ENCODE measurements around the gene ROR1.

ROR1 gene

GRCh38 chr1:63758791-63759190, 15.0 kb upstream of the ROR1 start:
- no peak overlapping the region for H3K9ac ChIP-seq (ENCODE audit: low read length in 2 of 2)
- H3K36me3 ChIP-seq (ENCODE audit: control insufficient read depth in 2 of 2, insufficient read depth in 2 of 2, low read length in 2 of 2) = no peaks in the 10 kb centered on the region
- no peak overlapping the region for H3K27ac ChIP-seq (ENCODE audit: low read length)

GRCh38 chr1:63759778-63760177, 14.0 kb upstream of the ROR1 start:
- H3K4me1 ChIP-seq (ENCODE audit: control insufficient read depth, insufficient read depth, low read length) = no peaks in the 10 kb centered on the region
- no peak overlapping the region for H3K9ac ChIP-seq (ENCODE audit: low read length in 2 of 2)
- no peak overlapping the region for H3K27ac ChIP-seq (ENCODE audit: low read length)
- no peaks in the 10 kb centered on the region for H3K36me3 ChIP-seq (ENCODE audit: control insufficient read depth in 2 of 2, insufficient read depth in 2 of 2, low read length in 2 of 2)
- no peaks in the 10 kb centered on the region for H3K27me3 ChIP-seq (ENCODE audit: control insufficient read depth in 1 of 2, insufficient read depth in 2 of 2, low read length in 2 of 2)
- no peaks in the 10 kb centered on the region for H3K9me3 ChIP-seq (ENCODE audit: control insufficient read depth in 2 of 2, low read length in 2 of 2)
- H3K4me3 ChIP-seq (ENCODE audit: low read length in 2 of 2) = no peak overlapping the region

More at GRCh38 chr1:63758791-63759190, 15.0 kb upstream of the ROR1 start:
- Histone ChIP-seq H3K9me3 (ENCODE audit: control insufficient read depth in 2 of 2, low read length in 2 of 2) (no peaks in the 10 kb centered on the region), H3K4me1 (ENCODE audit: control insufficient read depth, insufficient read depth, low read length) (no peaks in the 10 kb centered on the region), H3K4me3 (ENCODE audit: low read length in 2 of 2) (no peak overlapping the region), H3K27me3 (ENCODE audit: control insufficient read depth in 1 of 2, insufficient read depth in 2 of 2, low read length in 2 of 2) (no peaks in the 10 kb centered on the region)

GRCh38 chr1:63770381-63770780, 3.4 kb upstream of the ROR1 start:
- no peak overlapping the region for H3K4me3 ChIP-seq (ENCODE audit: low read length in 2 of 2)
- no peaks in the 10 kb centered on the region for H3K27me3 ChIP-seq (ENCODE audit: control insufficient read depth in 1 of 2, insufficient read depth in 2 of 2, low read length in 2 of 2)
- H3K4me1 ChIP-seq (ENCODE audit: control insufficient read depth, insufficient read depth, low read length) = peaks cover 5% of the 10 kb centered on the region
- H3K9ac ChIP-seq (ENCODE audit: low read length in 2 of 2) = no peak overlapping the region
- no peak overlapping the region for H3K27ac ChIP-seq (ENCODE audit: low read length)
- no peaks in the 10 kb centered on the region for H3K9me3 ChIP-seq (ENCODE audit: control insufficient read depth in 2 of 2, low read length in 2 of 2)
- H3K36me3 ChIP-seq (ENCODE audit: control insufficient read depth in 2 of 2, insufficient read depth in 2 of 2, low read length in 2 of 2) = no peaks in the 10 kb centered on the region

- Histone ChIP-seq H3K4me1 (ENCODE audit: control insufficient read depth, insufficient read depth, low read length) (peaks cover 8% of the 10 kb centered on the region), H3K9me3 (ENCODE audit: control insufficient read depth in 2 of 2, low read length in 2 of 2) (no peaks in the 10 kb centered on the region), H3K27ac (ENCODE audit: low read length) (no peak overlapping the region), H3K9ac (ENCODE audit: low read length in 2 of 2) (no peak overlapping the region), H3K4me3 (ENCODE audit: low read length in 2 of 2) (no peak overlapping the region), H3K27me3 (ENCODE audit: control insufficient read depth in 1 of 2, insufficient read depth in 2 of 2, low read length in 2 of 2) (no peaks in the 10 kb centered on the region), H3K36me3 (ENCODE audit: control insufficient read depth in 2 of 2, insufficient read depth in 2 of 2, low read length in 2 of 2) (no peaks in the 10 kb centered on the region)
Measured at GRCh38 chr1:63772201-63772600, 1.6 kb upstream of the ROR1 start.

- Histone ChIP-seq H3K36me3 (ENCODE audit: control insufficient read depth in 2 of 2, insufficient read depth in 2 of 2, low read length in 2 of 2) (no peaks in the 10 kb centered on the region), H3K4me3 (ENCODE audit: low read length in 2 of 2) (no peak overlapping the region), H3K27ac (ENCODE audit: low read length) (no peak overlapping the region), H3K4me1 (ENCODE audit: control insufficient read depth, insufficient read depth, low read length) (peaks cover 12% of the 10 kb centered on the region), H3K9ac (ENCODE audit: low read length in 2 of 2) (no peak overlapping the region), H3K27me3 (ENCODE audit: control insufficient read depth in 1 of 2, insufficient read depth in 2 of 2, low read length in 2 of 2) (no peaks in the 10 kb centered on the region), H3K9me3 (ENCODE audit: control insufficient read depth in 2 of 2, low read length in 2 of 2) (no peaks in the 10 kb centered on the region)
Measured at GRCh38 chr1:63772876-63773275, 941 bp upstream of the ROR1 start.

- Histone ChIP-seq H3K9me3 (ENCODE audit: control insufficient read depth in 2 of 2, low read length in 2 of 2) (no peaks in the 10 kb centered on the region), H3K4me1 (ENCODE audit: control insufficient read depth, insufficient read depth, low read length) (peaks cover 12% of the 10 kb centered on the region), H3K36me3 (ENCODE audit: control insufficient read depth in 2 of 2, insufficient read depth in 2 of 2, low read length in 2 of 2) (no peaks in the 10 kb centered on the region), H3K4me3 (ENCODE audit: low read length in 2 of 2) (peak overlapping the region; percentile 70 to 87), H3K27ac (ENCODE audit: low read length) (peak overlapping the region; percentile 86), H3K27me3 (ENCODE audit: control insufficient read depth in 1 of 2, insufficient read depth in 2 of 2, low read length in 2 of 2) (no peaks in the 10 kb centered on the region), H3K9ac (ENCODE audit: low read length in 2 of 2) (peak overlapping the region; percentile 66 to 73)
Measured at GRCh38 chr1:63773496-63773814, 362 bp upstream of the ROR1 start.

- peak overlapping the region; percentile 78 for H3K27ac ChIP-seq (ENCODE audit: low read length)
- H3K4me3 ChIP-seq (ENCODE audit: low read length in 2 of 2) = peak overlapping the region; percentile 87 to 89
- peaks cover 16% of the 10 kb centered on the region for H3K4me1 ChIP-seq (ENCODE audit: control insufficient read depth, insufficient read depth, low read length)
- H3K9me3 ChIP-seq (ENCODE audit: control insufficient read depth in 2 of 2, low read length in 2 of 2) = no peaks in the 10 kb centered on the region
- H3K36me3 ChIP-seq (ENCODE audit: control insufficient read depth in 2 of 2, insufficient read depth in 2 of 2, low read length in 2 of 2) = no peaks in the 10 kb centered on the region
- no peaks in the 10 kb centered on the region for H3K27me3 ChIP-seq (ENCODE audit: control insufficient read depth in 1 of 2, insufficient read depth in 2 of 2, low read length in 2 of 2)
- peak overlapping the region; percentile 68 to 84 for H3K9ac ChIP-seq (ENCODE audit: low read length in 2 of 2)
Measured at GRCh38 chr1:63774617-63775417, 1.0 kb downstream of the ROR1 start.

GRCh38 chr1:63775418-63776127, 1.8 kb downstream of the ROR1 start:
- H3K27ac ChIP-seq (ENCODE audit: low read length) = peak overlapping the region; percentile 78
- H3K9me3 ChIP-seq (ENCODE audit: control insufficient read depth in 2 of 2, low read length in 2 of 2) = no peaks in the 10 kb centered on the region
- no peaks in the 10 kb centered on the region for H3K27me3 ChIP-seq (ENCODE audit: control insufficient read depth in 1 of 2, insufficient read depth in 2 of 2, low read length in 2 of 2)
- no peaks in the 10 kb centered on the region for H3K36me3 ChIP-seq (ENCODE audit: control insufficient read depth in 2 of 2, insufficient read depth in 2 of 2, low read length in 2 of 2)
- peak overlapping the region; percentile 87 to 89 for H3K4me3 ChIP-seq (ENCODE audit: low read length in 2 of 2)
- peak overlapping the region; percentile 68 to 84 for H3K9ac ChIP-seq (ENCODE audit: low read length in 2 of 2)
- H3K4me1 ChIP-seq (ENCODE audit: control insufficient read depth, insufficient read depth, low read length) = peaks cover 16% of the 10 kb centered on the region

GRCh38 chr1:63777286-63777685, 3.5 kb downstream of the ROR1 start:
- H3K27ac ChIP-seq (ENCODE audit: low read length) = peak overlapping the region; percentile 78
- peak overlapping the region in 1 of 2 donors; percentile 3 for H3K4me3 ChIP-seq (ENCODE audit: low read length in 2 of 2)
- H3K36me3 ChIP-seq (ENCODE audit: control insufficient read depth in 2 of 2, insufficient read depth in 2 of 2, low read length in 2 of 2) = no peaks in the 10 kb centered on the region
- no peak overlapping the region for H3K9ac ChIP-seq (ENCODE audit: low read length in 2 of 2)
- no peaks in the 10 kb centered on the region for H3K9me3 ChIP-seq (ENCODE audit: control insufficient read depth in 2 of 2, low read length in 2 of 2)
- no peaks in the 10 kb centered on the region for H3K27me3 ChIP-seq (ENCODE audit: control insufficient read depth in 1 of 2, insufficient read depth in 2 of 2, low read length in 2 of 2)
- peaks cover 16% of the 10 kb centered on the region for H3K4me1 ChIP-seq (ENCODE audit: control insufficient read depth, insufficient read depth, low read length)

GRCh38 chr1:63777965-63778880, 4.4 kb downstream of the ROR1 start:
- H3K9ac ChIP-seq (ENCODE audit: low read length in 2 of 2) = no peak overlapping the region
- no peak overlapping the region for H3K27ac ChIP-seq (ENCODE audit: low read length)
- H3K4me1 ChIP-seq (ENCODE audit: control insufficient read depth, insufficient read depth, low read length) = peaks cover 16% of the 10 kb centered on the region
- no peaks in the 10 kb centered on the region for H3K9me3 ChIP-seq (ENCODE audit: control insufficient read depth in 2 of 2, low read length in 2 of 2)
- no peaks in the 10 kb centered on the region for H3K27me3 ChIP-seq (ENCODE audit: control insufficient read depth in 1 of 2, insufficient read depth in 2 of 2, low read length in 2 of 2)
- no peak overlapping the region for H3K4me3 ChIP-seq (ENCODE audit: low read length in 2 of 2)
- H3K36me3 ChIP-seq (ENCODE audit: control insufficient read depth in 2 of 2, insufficient read depth in 2 of 2, low read length in 2 of 2) = no peaks in the 10 kb centered on the region

Measured in stomach smooth muscle (tissue), 2 donors.